Fibroblast of lung (primary cell): ENCODE data around the gene STARD13. TPM values are rescaled to one million over a fixed set of nuclear protein-coding genes. Genes with fewer than 3 reads are reported as not detected.

Source experiments
- DNase-seq, 2 donors: peaks; one replicate each; pipeline versions ENCODE4 v3.0.0 to v3.0.0-alpha.2; 2010; ENCODE audit warnings: low read depth in 2 of 2
- H2AFZ ChIP-seq: 2 replicates; pipeline ENCODE4 v1.5.1; 2012; ENCODE audit warnings: low read length, control low read depth, inconsistent platforms
- H3K27ac ChIP-seq: 2 replicates; pipeline ENCODE4 v1.5.1; 2011; ENCODE audit warnings: low read length, control low read depth; ENCODE audit not compliant: insufficient read depth
- H3K27me3 ChIP-seq: 2 replicates; pipeline ENCODE4 v1.5.1; 2011; ENCODE audit warnings: mild to moderate bottlenecking, low read length; ENCODE audit not compliant: control insufficient read depth, insufficient read depth
- H3K36me3 ChIP-seq: 2 replicates; pipeline ENCODE4 v1.5.1; 2011; ENCODE audit warnings: low read length; ENCODE audit not compliant: control insufficient read depth, insufficient read depth
- H3K4me1 ChIP-seq: 2 replicates; pipeline ENCODE4 v1.5.1; 2011; ENCODE audit warnings: low read length; ENCODE audit not compliant: control insufficient read depth, insufficient read depth; ENCODE audit errors: extremely low read depth
- H3K4me2 ChIP-seq: 2 replicates; pipeline ENCODE4 v1.5.1; 2011; ENCODE audit warnings: low read length, control low read depth; ENCODE audit not compliant: insufficient read depth; ENCODE audit errors: extremely low read depth
- H3K4me3 ChIP-seq, 4 experiments: fragments of 200-600 bp in 1 of 4; sonication (generic) in 1 of 4; replicated peaks in 1 of 4; 2 replicates each; pipeline ENCODE4 v1.5.1; 2011 to 2016; ENCODE audit warnings: low read length in 4 of 4, low read depth in 3 of 4, mild to moderate bottlenecking in 3 of 4, control low read depth in 2 of 4, inconsistent platforms in 1 of 4, mixed read lengths in 1 of 4; ENCODE audit not compliant: insufficient read depth in 1 of 4; ENCODE audit errors: control extremely low read depth in 1 of 4
- H3K79me2 ChIP-seq: 2 replicates; pipeline ENCODE4 v1.5.1; 2012; ENCODE audit warnings: mild to moderate bottlenecking, low read length, inconsistent platforms; ENCODE audit not compliant: control insufficient read depth, insufficient read depth
- H3K9ac ChIP-seq: 2 replicates; pipeline ENCODE4 v1.5.1; 2011; ENCODE audit warnings: mild to moderate bottlenecking, low read length, control low read depth; ENCODE audit not compliant: insufficient read depth
- H3K9me3 ChIP-seq: 2 replicates; pipeline ENCODE4 v1.5.1; 2012; ENCODE audit warnings: low read depth, low read length; ENCODE audit not compliant: control insufficient read depth, insufficient read depth
- H4K20me1 ChIP-seq: 2 replicates; pipeline ENCODE4 v1.5.1; 2011; ENCODE audit warnings: low read length; ENCODE audit not compliant: control insufficient read depth, insufficient read depth; ENCODE audit errors: extremely low read depth
- CTCF ChIP-seq, 2 donors: IDR thresholded peaks in 1 of 2; conservative IDR thresholded peaks in 1 of 2; 1 replicate in 1 of 2; 2 replicates in 1 of 2; pipeline ENCODE4 v1.5.1; 2011 to 2012; ENCODE audit warnings: low read length in 2 of 2, control low read depth in 1 of 2, inconsistent platforms in 1 of 2, low read depth in 1 of 2, mild to moderate bottlenecking in 1 of 2
- EZH2 ChIP-seq: IDR thresholded peaks from 2 replicates; pipeline ENCODE4 v1.5.1; 2012; ENCODE audit warnings: low read length, control low read depth, mild to moderate bottlenecking; ENCODE audit errors: missing control alignments
- polyA plus RNA-seq, 2 donors: library from polyadenylated mRNA; depleted of rRNA in 1 of 2; stranded (reverse) in 1 of 2; unstranded in 1 of 2; fragments of >200 nt; gene quantifications; 2 replicates each; pipeline ENCODE4 v1.2.1, GENCODE V29; 2011 to 2012; ENCODE audit warnings: missing spikeins in 1 of 2
- total RNA-seq: library from RNA; depleted of rRNA; stranded (reverse); fragments of >200 nt; gene quantifications from 2 replicates; pipeline ENCODE4 v1.2.1, GENCODE V29; 2014

STARD13 gene
- total and polyA plus RNA-seq, 2 donors (not counting 1 experiment from before 2014, with no cell fraction given): 25.2 to 44.6 TPM

- TF ChIP-seq EZH2 (no peak), CTCF (conservative IDR thresholded peaks at IDR 0.05 in 1 of 2, IDR thresholded peaks at IDR 0.05 in 1 of 2; ENCODE audit: low read depth in 1 of 2, low read length in 2 of 2) (no peak)
- no peak overlapping the region for H3K9ac ChIP-seq
- peaks cover 3% of the 10 kb centered on the region for H3K79me2 ChIP-seq
- H3K27ac ChIP-seq: no peak overlapping the region
- peaks cover 8% of the 10 kb centered on the region for H3K36me3 ChIP-seq
- H2AFZ ChIP-seq: no peak overlapping the region
- H3K27me3 ChIP-seq: no peaks in the 10 kb centered on the region
- no peak overlapping the region for H3K4me2 ChIP-seq
- no peaks in the 10 kb centered on the region for H3K9me3 ChIP-seq
- DNase-seq: no peak
- no peaks in the 10 kb centered on the region for H3K4me1 ChIP-seq
- no peak overlapping the region for H3K4me3 ChIP-seq
- no peaks in the 10 kb centered on the region for H4K20me1 ChIP-seq
Measured at GRCh38 chr13:33158271-33158670, 127.3 kb downstream of the STARD13 start.

GRCh38 chr13:33154911-33155310 is 130.6 kb downstream of the STARD13 start:
- Histone ChIP-seq H3K27me3 (no peaks in the 10 kb centered on the region), H3K36me3 (peaks cover 11% of the 10 kb centered on the region), H3K79me2 (peaks cover 3% of the 10 kb centered on the region), H3K9ac (no peak overlapping the region), H3K4me1 (no peaks in the 10 kb centered on the region), H3K4me3 (no peak overlapping the region), H2AFZ (no peak overlapping the region), H3K27ac (no peak overlapping the region), H4K20me1 (no peaks in the 10 kb centered on the region), H3K4me2 (no peak overlapping the region), H3K9me3 (no peaks in the 10 kb centered on the region)
- no peak for TF ChIP-seq EZH2
- TF ChIP-seq CTCF (conservative IDR thresholded peaks at IDR 0.05 in 1 of 2, IDR thresholded peaks at IDR 0.05 in 1 of 2; ENCODE audit: low read depth in 1 of 2, low read length in 2 of 2): no peak
- DNase-seq: no peak

- H3K9ac ChIP-seq: no peak overlapping the region
- H3K9me3 ChIP-seq: no peaks in the 10 kb centered on the region
- no peak overlapping the region for H3K4me2 ChIP-seq
- no peak overlapping the region for H2AFZ ChIP-seq
- TF ChIP-seq CTCF (conservative IDR thresholded peaks at IDR 0.05 in 1 of 2, IDR thresholded peaks at IDR 0.05 in 1 of 2; ENCODE audit: low read depth in 1 of 2, low read length in 2 of 2): no peak
- no peak for TF ChIP-seq EZH2
- peak in 1 of 2 donors; percentile 62 for DNase-seq
- H3K4me1 ChIP-seq: no peaks in the 10 kb centered on the region
- no peaks in the 10 kb centered on the region for H4K20me1 ChIP-seq
- H3K79me2 ChIP-seq: peaks cover 4% of the 10 kb centered on the region
- no peak overlapping the region for H3K4me3 ChIP-seq
- H3K27me3 ChIP-seq: no peaks in the 10 kb centered on the region
- H3K36me3 ChIP-seq: peaks cover 6% of the 10 kb centered on the region
- H3K27ac ChIP-seq: no peak overlapping the region
Measured at GRCh38 chr13:33153421-33154404, 131.8 kb downstream of the STARD13 start.
